IMR-90 (cell line): Measurements from ENCODE around the gene PSG3. TPM values are rescaled to one million over a fixed set of nuclear protein-coding genes. Genes with fewer than 3 reads are reported as not detected.
A peak's percentile ranks its signal among the peaks of the same experiment; 100 is the strongest.
"Not testable (repeated sequence)": the region's sequence is repeated elsewhere in the genome, so short reads cannot be mapped to it uniquely, and the experiment has no call there.

Experiments
- ATAC-seq: fragments of 200-7000 bp; cut with Tn5 transposase; 2 replicates; pipeline ENCODE4 v1.9.1; 2020; ENCODE audit warnings: low read depth, mild to moderate bottlenecking, moderate library complexity
- BruUV-seq: library from RNA; stranded (reverse); fragments of 400-500 nt; replicated peaks from 2 replicates; lab custom pipeline; 2021; lab: Mats Ljungman, UMichigan
- CTCF ChIA-PET: fragments of 300-600 bp; formaldehyde crosslinking; extraction: SDS; loops from one replicate; lab custom pipeline; 2021; ENCODE audit warnings: antibody characterized with exemption; lab: Yijun Ruan, JAX
- POLR2A ChIA-PET: fragments of 300-600 bp; sonication (Branson Sonifier 250); formaldehyde crosslinking; loops from one replicate; lab custom pipeline; 2022; ENCODE audit warnings: antibody characterized with exemption; ENCODE audit not compliant: unreplicated experiment; lab: Charles Lee
- DNase-seq: peaks from one replicate; pipeline ENCODE4 v3.0.0; 2013
- H2AFZ ChIP-seq: replicated peaks from 2 replicates; pipeline ENCODE3; 2013; ENCODE audit warnings: low read length, mild to moderate bottlenecking; ENCODE audit not compliant: poor library complexity
- H2AK5ac ChIP-seq: 2 replicates; pipeline ENCODE4 v1.6.1; 2013; ENCODE audit warnings: low read depth, low read length, inconsistent platforms
- H2AK9ac ChIP-seq: replicated peaks from 2 replicates; pipeline ENCODE3; 2013; ENCODE audit warnings: mild to moderate bottlenecking, low read depth, low read length, moderate library complexity; ENCODE audit not compliant: poor library complexity
- H2BK120ac ChIP-seq: 2 replicates; pipeline ENCODE4 v1.6.1; 2013; ENCODE audit warnings: low read depth, low read length, inconsistent platforms
- H2BK15ac ChIP-seq: 3 replicates; pipeline ENCODE4 v1.6.1; 2013; ENCODE audit warnings: low read depth, low read length, inconsistent platforms
- H2BK20ac ChIP-seq: 2 replicates; pipeline ENCODE4 v1.6.1; 2013; ENCODE audit warnings: low read depth, mild to moderate bottlenecking, inconsistent platforms, low read length, moderate library complexity
- H2BK5ac ChIP-seq: 2 replicates; pipeline ENCODE4 v1.6.1; 2013; ENCODE audit warnings: mild to moderate bottlenecking, low read depth, low read length, inconsistent platforms; ENCODE audit not compliant: poor library complexity, severe bottlenecking
- H3K14ac ChIP-seq: replicated peaks from 2 replicates; pipeline ENCODE4 v1.6.1; 2013; ENCODE audit warnings: low read depth, low read length, inconsistent platforms
- H3K18ac ChIP-seq: 2 replicates; pipeline ENCODE4 v1.6.1; 2013; ENCODE audit warnings: low read depth, low read length, control low read depth
- H3K23ac ChIP-seq: 2 replicates; pipeline ENCODE4 v1.6.1; 2013; ENCODE audit warnings: low read depth, low read length, inconsistent platforms
- H3K27ac ChIP-seq: 2 replicates; pipeline ENCODE4 v1.5.1; 2013; ENCODE audit warnings: mild to moderate bottlenecking, control low read depth, low read length; ENCODE audit not compliant: insufficient read depth
- H3K27me3 ChIP-seq: 2 replicates; pipeline ENCODE4 v1.6.1; 2013; ENCODE audit warnings: low read length; ENCODE audit not compliant: control insufficient read depth, insufficient read depth
- H3K36me3 ChIP-seq: 2 replicates; pipeline ENCODE4 v1.6.1; 2013; ENCODE audit warnings: low read length, mixed read lengths; ENCODE audit not compliant: control insufficient read depth, insufficient read depth
- H3K4ac ChIP-seq: 2 replicates; pipeline ENCODE4 v1.6.1; 2013; ENCODE audit warnings: low read depth, low read length, inconsistent platforms
- H3K4me1 ChIP-seq: 2 replicates; pipeline ENCODE4 v1.6.1; 2013; ENCODE audit warnings: low read length, mixed read lengths; ENCODE audit not compliant: control insufficient read depth, insufficient read depth
- H3K4me2 ChIP-seq: 2 replicates; pipeline ENCODE4 v1.6.1; 2013; ENCODE audit warnings: low read depth, mild to moderate bottlenecking, control low read depth, low read length, moderate library complexity
- H3K4me3 ChIP-seq: 2 replicates; pipeline ENCODE4 v1.5.1; 2013; ENCODE audit warnings: low read depth, mild to moderate bottlenecking, control low read depth, low read length, moderate library complexity; ENCODE audit not compliant: insufficient read depth
- H3K56ac ChIP-seq: 2 replicates; pipeline ENCODE4 v1.6.1; 2013; ENCODE audit warnings: low read length, inconsistent platforms; ENCODE audit not compliant: insufficient read depth; ENCODE audit errors: extremely low read depth
- H3K79me1 ChIP-seq, 2 experiments: 2 replicates each; pipeline ENCODE4 v1.6.1; 2013; ENCODE audit warnings: low read length in 2 of 2, inconsistent platforms in 1 of 2, low read depth in 1 of 2
- H3K9ac ChIP-seq: 2 replicates; pipeline ENCODE4 v1.6.1; 2013; ENCODE audit warnings: low read depth, low read length, control low read depth
- H3K9me1 ChIP-seq: 2 replicates; pipeline ENCODE4 v1.6.1; 2013; ENCODE audit warnings: low read length, inconsistent platforms; ENCODE audit not compliant: insufficient read depth
- H3K9me3 ChIP-seq: 2 replicates; pipeline ENCODE4 v1.6.1; 2013; ENCODE audit warnings: low read length; ENCODE audit not compliant: control insufficient read depth, insufficient read depth
- H4K20me1 ChIP-seq: 2 replicates; pipeline ENCODE4 v1.6.1; 2013; ENCODE audit warnings: low read length, inconsistent platforms; ENCODE audit not compliant: insufficient read depth
- H4K5ac ChIP-seq: 2 replicates; pipeline ENCODE4 v1.6.1; 2013; ENCODE audit warnings: mild to moderate bottlenecking, low read depth, low read length, control low read depth
- H4K8ac ChIP-seq, 2 experiments: 2 replicates each; pipeline ENCODE4 v1.6.1; 2013; ENCODE audit warnings: low read depth in 2 of 2, low read length in 2 of 2, control low read depth in 1 of 2, inconsistent platforms in 1 of 2
- H4K91ac ChIP-seq: 2 replicates; pipeline ENCODE4 v1.6.1; 2013; ENCODE audit warnings: low read depth, low read length, inconsistent platforms; ENCODE audit not compliant: insufficient read depth
- BHLHE40 ChIP-seq: fragments of 150-350 bp; IDR thresholded peaks from 2 replicates; pipeline ENCODE4 v1.6.1; 2016; ENCODE audit warnings: mild to moderate bottlenecking, low read depth, low read length
- WGBS, 2 experiments: methylation state at CpG; one replicate each; pipeline versions ENCODE4 v1.1.5 to v1.1.7; 2013; ENCODE audit warnings: missing lambda C conversion rate in 2 of 2; ENCODE audit not compliant: insufficient read length in 1 of 2; ENCODE audit errors: extremely low coverage in 2 of 2; 5-methylcytosine and 5-hydroxymethylcytosine counted together
- dilution Hi-C: fragments of 300-500 bp; cut with HindIII; formaldehyde crosslinking; loops from one replicate; pipeline ENCODE4 v1.14.3; 2018; ENCODE audit warnings: low sequenced_read_pairs; ENCODE audit not compliant: unreplicated experiment
- in situ Hi-C: fragments of 300-500 bp; cut with MboI; formaldehyde crosslinking; loops from 3 replicates; pipeline ENCODE4 v1.14.3; 2019; ENCODE audit warnings: low sequenced_read_pairs, inconsistent platforms, mixed read lengths
- intact Hi-C: fragments of 100-400 bp; cut with micrococcal nuclease; formaldehyde crosslinking; loops from 2 replicates; pipeline ENCODE4 v1.10.0; 2022
- polyA plus RNA-seq, 3 experiments: library from polyadenylated mRNA; depleted of rRNA; stranded (reverse); fragments of >200 nt; gene quantifications; 2 replicates each; pipeline ENCODE4 v1.2.3, GENCODE V29; 2012; ENCODE audit warnings: low replicate concordance in 1 of 3
- total RNA-seq: library from RNA; depleted of rRNA; stranded (reverse); fragments of >200 nt; gene quantifications from 2 replicates; pipeline ENCODE4 v1.2.3, GENCODE V29; 2012
- TF ChIP-seq, protein P1 (sequence below): fragments of 150-350 bp; IDR thresholded peaks from 2 replicates; pipeline ENCODE4 v1.6.1; 2017; ENCODE audit warnings: mild to moderate bottlenecking, antibody characterized with exemption, low read length, low read depth

PSG3 gene
- total and polyA plus RNA-seq, 2 of the 4 experiments (the other 2 are of a cell fraction), result 0.03 TPM; not detected in 1

GRCh38 chr19:42737581-42738011 lies 2.7 kb downstream of the PSG3 start:
- H3K27me3 ChIP-seq, CTCF ChIA-PET, H3K36me3 ChIP-seq, H3K9me1 ChIP-seq, H3K9ac ChIP-seq, H3K79me1 ChIP-seq, ATAC-seq, dilution Hi-C loops, H2AK9ac ChIP-seq, BruUV-seq, H2BK5ac ChIP-seq, in situ Hi-C loops, POLR2A ChIA-PET, H3K23ac ChIP-seq, H2AFZ ChIP-seq, H3K4me1 ChIP-seq, H3K9me3 ChIP-seq, H3K4me3 ChIP-seq, intact Hi-C loops, H4K20me1 ChIP-seq, H2BK120ac ChIP-seq, H3K56ac ChIP-seq, H3K27ac ChIP-seq, H3K4me2 ChIP-seq: not testable (repeated sequence)
- Histone ChIP-seq H4K8ac (peak overlapping the region; percentile 33 to 86; a peak in 2 of 4 replicates), H2BK20ac (peak overlapping the region; percentile 62; the same call in 1 of the 2 replicates), H4K91ac (peak overlapping the region; percentile 17; the same call in 1 of the 2 replicates), H3K14ac (0 out of 2 replicates have a peak overlapping the region, but pooled peaks have one; percentile 21), H2BK15ac (peak overlapping the region; percentile 20; the same call in 1 of the 3 replicates), H4K5ac (peak overlapping the region; percentile 54; the same call in 1 of the 2 replicates), H2AK5ac (peak overlapping the region; percentile 78), H3K18ac (peak overlapping the region; percentile 71; the same call in 1 of the 2 replicates), H3K4ac (peak overlapping the region; percentile 76)
- TF ChIP-seq, protein P1, sequence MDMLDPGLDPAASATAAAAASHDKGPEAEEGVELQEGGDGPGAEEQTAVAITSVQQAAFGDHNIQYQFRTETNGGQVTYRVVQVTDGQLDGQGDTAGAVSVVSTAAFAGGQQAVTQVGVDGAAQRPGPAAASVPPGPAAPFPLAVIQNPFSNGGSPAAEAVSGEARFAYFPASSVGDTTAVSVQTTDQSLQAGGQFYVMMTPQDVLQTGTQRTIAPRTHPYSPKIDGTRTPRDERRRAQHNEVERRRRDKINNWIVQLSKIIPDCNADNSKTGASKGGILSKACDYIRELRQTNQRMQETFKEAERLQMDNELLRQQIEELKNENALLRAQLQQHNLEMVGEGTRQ, result peak; percentile 67
- 0 out of 2 replicates have a peak, but pooled peaks have one; percentile 21 for TF ChIP-seq BHLHE40
- WGBS, 2 experiments, result no CpG with 5 or more reads among the region's 2 CpGs
- DNase-seq, result peak; percentile 31

DNA sequence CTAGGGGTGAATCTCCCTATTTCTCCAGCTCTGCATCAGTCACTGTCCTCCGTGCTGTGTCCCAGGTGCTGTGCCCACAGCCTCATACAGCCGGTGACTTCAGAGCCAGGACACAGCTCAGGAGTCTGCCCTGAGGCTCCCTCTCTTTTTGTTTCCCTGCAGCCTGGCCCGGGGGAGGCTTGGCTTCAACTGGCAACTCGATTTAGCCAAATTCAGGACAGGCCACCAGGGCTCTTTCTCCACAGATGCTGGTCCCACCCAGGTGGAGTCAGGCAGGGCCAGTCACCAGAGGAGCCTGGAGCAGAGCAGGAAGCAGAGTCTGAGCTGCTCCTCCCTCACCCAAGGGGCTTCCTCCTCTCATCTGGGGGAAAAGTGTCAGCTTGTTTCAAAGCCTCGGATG lies 11.9 kb downstream of the PSG3 start:
- H2AK9ac ChIP-seq, H4K91ac ChIP-seq, H3K23ac ChIP-seq, H3K14ac ChIP-seq, H3K79me1 ChIP-seq, H3K9ac ChIP-seq, H3K4me1 ChIP-seq, H4K20me1 ChIP-seq, H3K4ac ChIP-seq, ATAC-seq, H3K36me3 ChIP-seq, H2BK120ac ChIP-seq, H4K8ac ChIP-seq, BruUV-seq, in situ Hi-C loops, H3K9me1 ChIP-seq, H3K9me3 ChIP-seq, DNase-seq, H2AK5ac ChIP-seq, H3K4me3 ChIP-seq, H2BK5ac ChIP-seq, H3K4me2 ChIP-seq, dilution Hi-C loops, H2BK15ac ChIP-seq, H2AFZ ChIP-seq, H4K5ac ChIP-seq, H3K18ac ChIP-seq, POLR2A ChIA-PET, CTCF ChIA-PET, H3K27ac ChIP-seq, H2BK20ac ChIP-seq, H3K56ac ChIP-seq: not testable (repeated sequence)
- peaks cover 11% of the 10 kb centered on the region for H3K27me3 ChIP-seq
- WGBS, 2 experiments, result 45% methylated on average over 2 of the region's 5 CpGs; no CpG with 5 or more reads in 1 of the 2 experiments
- intact Hi-C loops, result loop anchor here (10.0 kb wide), 1 partner anchor 94 kb away; no protein-coding TSS in a partner anchor
